GM23338 (cell line): ENCODE measurements around the gene AGBL5. TPM values are rescaled to one million over a fixed set of nuclear protein-coding genes. Genes with fewer than 3 reads are reported as not detected.

ENCODE experiments used
- ATAC-seq: fragments of 200-7000 bp; cut with Tn5 transposase; 3 replicates; pipeline ENCODE4 v1.9.1; 2020
- DNase-seq: peaks from one replicate; pipeline ENCODE4 v3.0.0-alpha.2; 2015; ENCODE audit warnings: low spot score
- H2AFZ ChIP-seq: fragments of 200-600 bp; sonication (generic); 2 replicates; pipeline ENCODE4 v1.8.0; 2016; ENCODE audit warnings: antibody characterized with exemption, mild to moderate bottlenecking, moderate library complexity
- H3F3A ChIP-seq: fragments of 200-600 bp; sonication (generic); replicated peaks from 2 replicates; pipeline ENCODE4 v1.8.0; 2017; ENCODE audit warnings: antibody characterized with exemption, mixed run types, low read depth
- H3K27ac ChIP-seq: fragments of 200-600 bp; sonication (generic); 2 replicates; pipeline ENCODE4 v1.6.1; 2016; ENCODE audit warnings: low read depth
- H3K27me3 ChIP-seq: fragments of 200-600 bp; sonication (generic); 2 replicates; pipeline ENCODE4 v1.8.0; 2016; ENCODE audit warnings: mild to moderate bottlenecking, mixed run types, moderate library complexity; ENCODE audit not compliant: insufficient read depth
- H3K36me3 ChIP-seq: fragments of 200-600 bp; sonication (generic); 2 replicates; pipeline ENCODE4 v1.8.0; 2016; ENCODE audit warnings: mild to moderate bottlenecking; ENCODE audit not compliant: insufficient read depth
- H3K4me1 ChIP-seq: fragments of 200-600 bp; sonication (generic); 2 replicates; pipeline ENCODE4 v1.8.0; 2016; ENCODE audit warnings: mild to moderate bottlenecking, moderate library complexity; ENCODE audit not compliant: insufficient read depth
- H3K4me2 ChIP-seq: fragments of 200-600 bp; sonication (generic); 2 replicates; pipeline ENCODE4 v1.7.1; 2017; ENCODE audit warnings: mixed run types
- H3K4me3 ChIP-seq: fragments of 200-600 bp; sonication (generic); 2 replicates; pipeline ENCODE4 v1.6.1; 2016; ENCODE audit warnings: mixed run types
- H3K79me2 ChIP-seq: fragments of 200-600 bp; sonication (generic); replicated peaks from 2 replicates; pipeline ENCODE4 v1.8.0; 2017; ENCODE audit warnings: mild to moderate bottlenecking; ENCODE audit not compliant: insufficient read depth
- H3K9me2 ChIP-seq: fragments of 200-600 bp; sonication (generic); 2 replicates; pipeline ENCODE4 v1.8.0; 2017; ENCODE audit not compliant: insufficient read depth
- H4K20me1 ChIP-seq: fragments of 200-600 bp; sonication (generic); replicated peaks from 2 replicates; pipeline ENCODE4 v1.8.0; 2017; ENCODE audit warnings: mild to moderate bottlenecking; ENCODE audit not compliant: insufficient read depth
- H3K27ac Mint-ChIP-seq: 2 replicates; pipeline ENCODE4 v1.8.0; 2020; ENCODE audit warnings: inconsistent platforms, mild to moderate bottlenecking, moderate library complexity, mixed read lengths
- H3K27me3 Mint-ChIP-seq: 3 replicates; pipeline ENCODE4 v1.8.0; 2022; ENCODE audit warnings: low read depth, mild to moderate bottlenecking, moderate library complexity, mixed read lengths, inconsistent platforms; ENCODE audit not compliant: insufficient read depth, poor library complexity
- H3K36me3 Mint-ChIP-seq: 3 replicates; pipeline ENCODE4 v1.8.0; 2021; ENCODE audit warnings: low read depth, mild to moderate bottlenecking, inconsistent platforms, moderate library complexity, mixed read lengths
- H3K4me1 Mint-ChIP-seq: 3 replicates; pipeline ENCODE4 v1.8.0; 2020; ENCODE audit warnings: mild to moderate bottlenecking, inconsistent platforms, mixed read lengths
- H3K4me3 Mint-ChIP-seq: 3 replicates; pipeline ENCODE4 v1.8.0; 2021; ENCODE audit warnings: moderate library complexity, mild to moderate bottlenecking, inconsistent platforms, mixed read lengths
- H3K9me3 Mint-ChIP-seq: 3 replicates; pipeline ENCODE4 v1.8.0; 2020; ENCODE audit warnings: moderate library complexity, mild to moderate bottlenecking, inconsistent platforms, mixed read lengths
- ETS1 ChIP-seq: IDR thresholded peaks from 2 replicates; pipeline ENCODE4 v1.6.1; 2016; ENCODE audit warnings: antibody characterized with exemption
- NANOG ChIP-seq: IDR thresholded peaks from 2 replicates; pipeline ENCODE4 v1.6.1; 2016; ENCODE audit warnings: antibody characterized with exemption, borderline replicate concordance
- POLR2AphosphoS5 ChIP-seq: IDR thresholded peaks from 2 replicates; pipeline ENCODE4 v1.6.1; 2016; ENCODE audit warnings: antibody characterized with exemption, low read depth
- REST ChIP-seq: IDR thresholded peaks from one replicate; pipeline ENCODE4 v1.6.1; 2018; ENCODE audit warnings: antibody characterized with exemption; ENCODE audit not compliant: unreplicated experiment
- ZNF331 ChIP-seq: fragments of 250-450 bp; sonication (Bioruptor Pico); IDR thresholded peaks from 2 replicates; pipeline ENCODE4 v1.5.0; 2020; ENCODE audit warnings: low read depth, mild to moderate bottlenecking, moderate library complexity
- polyA plus RNA-seq: library from polyadenylated mRNA; unstranded; fragments of >200 nt; fragmentation: Nextera tagmentation; extraction: Ambion mirVana; gene quantifications from 2 replicates; pipeline ENCODE4 v1.2.1, GENCODE V29; 2016
- total RNA-seq: library from RNA; depleted of rRNA; stranded (reverse); fragments of >200 nt; shearing (Covaris generic); gene quantifications from 2 replicates; pipeline ENCODE4 v1.2.3, GENCODE V29; 2014
- TF ChIP-seq, protein P1 (sequence below): fragments of 250-450 bp; sonication (Bioruptor Pico); IDR thresholded peaks from 2 replicates; pipeline ENCODE4 v1.5.0; 2020; ENCODE audit warnings: mild to moderate bottlenecking, moderate library complexity

AGBL5 gene
- total and polyA plus RNA-seq, 2 experiments from 2014 or later, result 17.9 to 31.3 TPM

DNA sequence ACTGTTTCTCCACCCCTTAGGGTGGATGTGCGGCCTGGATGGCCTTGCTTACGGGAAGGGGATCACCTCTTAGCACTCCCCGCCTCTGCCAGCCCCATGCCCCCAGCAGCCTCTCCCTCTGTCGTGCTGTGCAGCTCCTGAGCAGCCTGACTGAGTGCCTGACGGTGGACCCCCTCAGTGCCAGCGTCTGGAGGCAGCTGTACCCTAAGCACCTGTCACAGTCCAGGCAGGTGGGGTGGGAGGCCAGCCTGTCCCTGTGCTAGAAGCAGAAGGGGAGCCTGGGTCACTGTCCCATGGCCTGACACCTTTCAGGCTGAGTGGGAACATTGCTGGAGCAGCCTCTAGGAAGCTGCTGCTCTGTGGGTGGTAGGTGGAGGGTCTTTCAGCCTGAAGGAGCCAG, 13.5 kb upstream of the AGBL5 start:
- Mint-ChIP-seq H3K36me3 (peaks cover 55% of the 10 kb centered on the region), H3K27me3 (peaks cover 7% of the 10 kb centered on the region), H3K4me3 (no peak overlapping the region), H3K4me1 (peaks cover 11% of the 10 kb centered on the region), H3K27ac (no peak overlapping the region), H3K9me3 (no peaks in the 10 kb centered on the region)
- H2AFZ ChIP-seq, result no peak overlapping the region
- H3K27me3 ChIP-seq, result no peaks in the 10 kb centered on the region
- H3F3A ChIP-seq, result no peaks in the 10 kb centered on the region
- no peaks in the 10 kb centered on the region for H3K9me2 ChIP-seq
- H3K36me3 ChIP-seq, result peaks cover 17% of the 10 kb centered on the region; the same call in 1 of the 2 replicates
- H3K79me2 ChIP-seq, result peaks cover 13% of the 10 kb centered on the region
- H3K4me3 ChIP-seq, result no peak overlapping the region
- TF ChIP-seq, protein P1, sequence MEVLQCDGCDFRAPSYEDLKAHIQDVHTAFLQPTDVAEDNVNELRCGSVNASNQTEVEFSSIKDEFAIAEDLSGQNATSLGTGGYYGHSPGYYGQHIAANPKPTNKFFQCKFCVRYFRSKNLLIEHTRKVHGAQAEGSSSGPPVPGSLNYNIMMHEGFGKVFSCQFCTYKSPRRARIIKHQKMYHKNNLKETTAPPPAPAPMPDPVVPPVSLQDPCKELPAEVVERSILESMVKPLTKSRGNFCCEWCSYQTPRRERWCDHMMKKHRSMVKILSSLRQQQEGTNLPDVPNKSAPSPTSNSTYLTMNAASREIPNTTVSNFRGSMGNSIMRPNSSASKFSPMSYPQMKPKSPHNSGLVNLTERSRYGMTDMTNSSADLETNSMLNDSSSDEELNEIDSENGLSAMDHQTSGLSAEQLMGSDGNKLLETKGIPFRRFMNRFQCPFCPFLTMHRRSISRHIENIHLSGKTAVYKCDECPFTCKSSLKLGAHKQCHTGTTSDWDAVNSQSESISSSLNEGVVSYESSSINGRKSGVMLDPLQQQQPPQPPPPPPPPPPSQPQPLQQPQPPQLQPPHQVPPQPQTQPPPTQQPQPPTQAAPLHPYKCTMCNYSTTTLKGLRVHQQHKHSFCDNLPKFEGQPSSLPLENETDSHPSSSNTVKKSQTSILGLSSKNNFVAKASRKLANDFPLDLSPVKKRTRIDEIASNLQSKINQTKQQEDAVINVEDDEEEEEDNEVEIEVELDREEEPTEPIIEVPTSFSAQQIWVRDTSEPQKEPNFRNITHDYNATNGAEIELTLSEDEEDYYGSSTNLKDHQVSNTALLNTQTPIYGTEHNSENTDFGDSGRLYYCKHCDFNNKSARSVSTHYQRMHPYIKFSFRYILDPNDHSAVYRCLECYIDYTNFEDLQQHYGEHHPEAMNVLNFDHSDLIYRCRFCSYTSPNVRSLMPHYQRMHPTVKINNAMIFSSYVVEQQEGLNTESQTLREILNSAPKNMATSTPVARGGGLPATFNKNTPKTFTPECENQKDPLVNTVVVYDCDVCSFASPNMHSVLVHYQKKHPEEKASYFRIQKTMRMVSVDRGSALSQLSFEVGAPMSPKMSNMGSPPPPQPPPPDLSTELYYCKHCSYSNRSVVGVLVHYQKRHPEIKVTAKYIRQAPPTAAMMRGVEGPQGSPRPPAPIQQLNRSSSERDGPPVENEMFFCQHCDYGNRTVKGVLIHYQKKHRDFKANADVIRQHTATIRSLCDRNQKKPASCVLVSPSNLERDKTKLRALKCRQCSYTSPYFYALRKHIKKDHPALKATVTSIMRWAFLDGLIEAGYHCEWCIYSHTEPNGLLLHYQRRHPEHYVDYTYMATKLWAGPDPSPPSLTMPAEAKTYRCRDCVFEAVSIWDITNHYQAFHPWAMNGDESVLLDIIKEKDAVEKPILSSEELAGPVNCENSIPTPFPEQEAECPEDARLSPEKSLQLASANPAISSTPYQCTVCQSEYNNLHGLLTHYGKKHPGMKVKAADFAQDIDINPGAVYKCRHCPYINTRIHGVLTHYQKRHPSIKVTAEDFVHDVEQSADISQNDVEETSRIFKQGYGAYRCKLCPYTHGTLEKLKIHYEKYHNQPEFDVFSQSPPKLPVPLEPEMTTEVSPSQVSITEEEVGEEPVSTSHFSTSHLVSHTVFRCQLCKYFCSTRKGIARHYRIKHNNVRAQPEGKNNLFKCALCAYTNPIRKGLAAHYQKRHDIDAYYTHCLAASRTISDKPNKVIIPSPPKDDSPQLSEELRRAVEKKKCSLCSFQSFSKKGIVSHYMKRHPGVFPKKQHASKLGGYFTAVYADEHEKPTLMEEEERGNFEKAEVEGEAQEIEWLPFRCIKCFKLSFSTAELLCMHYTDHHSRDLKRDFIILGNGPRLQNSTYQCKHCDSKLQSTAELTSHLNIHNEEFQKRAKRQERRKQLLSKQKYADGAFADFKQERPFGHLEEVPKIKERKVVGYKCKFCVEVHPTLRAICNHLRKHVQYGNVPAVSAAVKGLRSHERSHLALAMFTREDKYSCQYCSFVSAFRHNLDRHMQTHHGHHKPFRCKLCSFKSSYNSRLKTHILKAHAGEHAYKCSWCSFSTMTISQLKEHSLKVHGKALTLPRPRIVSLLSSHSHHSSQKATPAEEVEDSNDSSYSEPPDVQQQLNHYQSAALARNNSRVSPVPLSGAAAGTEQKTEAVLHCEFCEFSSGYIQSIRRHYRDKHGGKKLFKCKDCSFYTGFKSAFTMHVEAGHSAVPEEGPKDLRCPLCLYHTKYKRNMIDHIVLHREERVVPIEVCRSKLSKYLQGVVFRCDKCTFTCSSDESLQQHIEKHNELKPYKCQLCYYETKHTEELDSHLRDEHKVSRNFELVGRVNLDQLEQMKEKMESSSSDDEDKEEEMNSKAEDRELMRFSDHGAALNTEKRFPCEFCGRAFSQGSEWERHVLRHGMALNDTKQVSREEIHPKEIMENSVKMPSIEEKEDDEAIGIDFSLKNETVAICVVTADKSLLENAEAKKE (CRISPR knock-in tag), result no peak
- peaks cover 5% of the 10 kb centered on the region; the same call in 1 of the 2 replicates for H3K4me1 ChIP-seq
- no peak overlapping the region for H3K27ac ChIP-seq
- ATAC-seq (no peak), DNase-seq (no peak)
- H4K20me1 ChIP-seq, result no peaks in the 10 kb centered on the region
- no peak overlapping the region for H3K4me2 ChIP-seq

DNA sequence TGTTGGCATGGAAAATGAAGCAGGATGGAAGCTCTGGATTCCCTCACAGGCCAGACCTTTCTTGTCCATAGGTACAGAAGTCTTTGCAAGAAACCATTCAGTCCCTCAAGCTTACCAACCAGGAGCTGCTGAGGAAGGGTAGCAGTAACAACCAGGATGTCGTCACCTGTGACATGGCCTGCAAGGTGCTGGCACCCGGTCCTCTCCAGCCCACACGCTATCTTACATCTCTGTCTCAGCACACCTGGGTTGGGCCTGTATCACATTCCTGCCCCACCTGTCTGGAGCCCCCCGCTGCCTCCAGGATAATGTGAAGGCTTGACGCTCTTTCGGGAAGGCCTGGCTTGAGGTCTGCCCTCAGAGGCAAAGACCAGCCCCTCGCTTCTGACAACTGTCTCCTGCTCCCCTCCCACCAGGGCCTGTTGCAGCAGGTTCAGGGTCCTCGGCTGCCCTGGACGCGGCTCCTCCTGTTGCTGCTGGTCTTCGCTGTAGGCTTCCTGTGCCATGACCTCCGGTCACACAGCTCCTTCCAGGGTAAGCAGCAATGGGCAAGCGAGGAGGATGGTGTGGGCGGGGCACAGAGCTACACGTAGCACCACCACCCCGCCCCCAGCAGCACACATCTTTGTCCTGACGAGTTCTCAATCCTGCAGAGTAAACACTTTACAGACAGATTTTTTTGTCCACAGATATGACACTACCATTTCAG, 12.7 kb upstream of the AGBL5 start:
- Histone ChIP-seq H4K20me1 (no peaks in the 10 kb centered on the region), H3K27ac (no peak overlapping the region)

More for the DNA sequence above, 12.7 kb upstream of the AGBL5 start:
- Histone ChIP-seq H3K4me2 (no peak overlapping the region), H3K79me2 (peaks cover 7% of the 10 kb centered on the region), H3K4me1 (no peaks in the 10 kb centered on the region), H2AFZ (no peak overlapping the region), H3F3A (no peaks in the 10 kb centered on the region), H3K27me3 (no peaks in the 10 kb centered on the region), H3K9me2 (no peaks in the 10 kb centered on the region), H3K4me3 (no peak overlapping the region), H3K36me3 (peaks cover 17% of the 10 kb centered on the region; the same call in 1 of the 2 replicates)
- Mint-ChIP-seq H3K27ac (no peak overlapping the region), H3K27me3 (peaks cover 4% of the 10 kb centered on the region), H3K9me3 (no peaks in the 10 kb centered on the region), H3K4me3 (no peak overlapping the region), H3K4me1 (peaks cover 5% of the 10 kb centered on the region), H3K36me3 (peaks cover 55% of the 10 kb centered on the region)
- no peak for TF ChIP-seq ZNF331
- no peak for TF ChIP-seq ETS1
- TF ChIP-seq POLR2AphosphoS5, result no peak
- TF ChIP-seq NANOG, result no peak
- no peak for TF ChIP-seq REST
- DNase-seq (no peak), ATAC-seq (no peak)
